WTC11 (cell line): ENCODE measurements around the gene CRELD2.

Experiments
- CREB1 ChIP-seq: sonication (generic); formaldehyde crosslinking; IDR thresholded peaks from 2 replicates; pipeline ENCODE4 v1.8.0; 2023; ENCODE audit warnings: mild to moderate bottlenecking, missing genetic modification reagents
- NR2C2 ChIP-seq: sonication (generic); formaldehyde crosslinking; IDR thresholded peaks from 2 replicates; pipeline ENCODE4 v1.8.0; 2022; ENCODE audit warnings: mild to moderate bottlenecking, missing genetic modification reagents
- NR3C1 ChIP-seq: sonication (generic); formaldehyde crosslinking; conservative IDR thresholded peaks from 2 replicates; pipeline ENCODE4 v1.8.1; 2023; ENCODE audit warnings: low read depth, mild to moderate bottlenecking, missing genetic modification reagents
- SP1 ChIP-seq: sonication (generic); formaldehyde crosslinking; conservative IDR thresholded peaks from 2 replicates; pipeline ENCODE4 v1.8.1; 2022; ENCODE audit warnings: missing genetic modification reagents
- ZNF416 ChIP-seq: fragments of 250-450 bp; sonication (Bioruptor Pico); IDR thresholded peaks from 2 replicates; pipeline ENCODE4 v1.9.0; 2021; ENCODE audit warnings: mild to moderate bottlenecking, inconsistent platforms
- ZNF671 ChIP-seq: fragments of 250-450 bp; sonication (Bioruptor Pico); IDR thresholded peaks from 2 replicates; pipeline ENCODE4 v1.8.0; 2021; ENCODE audit warnings: mild to moderate bottlenecking
- TF ChIP-seq, protein P1 (sequence below): fragments of 200-600 bp; IDR thresholded peaks from 2 replicates; pipeline ENCODE4 v1.8.0; 2022; ENCODE audit warnings: antibody characterized with exemption
- TF ChIP-seq, protein P2 (sequence below): sonication (generic); formaldehyde crosslinking; IDR thresholded peaks from 2 replicates; pipeline ENCODE4 v1.8.0; 2022; ENCODE audit warnings: mild to moderate bottlenecking, missing genetic modification reagents
- TF ChIP-seq, protein P3 (sequence below): sonication (generic); formaldehyde crosslinking; IDR thresholded peaks from 2 replicates; pipeline ENCODE4 v1.8.1; 2023; ENCODE audit warnings: mild to moderate bottlenecking, missing genetic modification reagents, borderline replicate concordance

DNA sequence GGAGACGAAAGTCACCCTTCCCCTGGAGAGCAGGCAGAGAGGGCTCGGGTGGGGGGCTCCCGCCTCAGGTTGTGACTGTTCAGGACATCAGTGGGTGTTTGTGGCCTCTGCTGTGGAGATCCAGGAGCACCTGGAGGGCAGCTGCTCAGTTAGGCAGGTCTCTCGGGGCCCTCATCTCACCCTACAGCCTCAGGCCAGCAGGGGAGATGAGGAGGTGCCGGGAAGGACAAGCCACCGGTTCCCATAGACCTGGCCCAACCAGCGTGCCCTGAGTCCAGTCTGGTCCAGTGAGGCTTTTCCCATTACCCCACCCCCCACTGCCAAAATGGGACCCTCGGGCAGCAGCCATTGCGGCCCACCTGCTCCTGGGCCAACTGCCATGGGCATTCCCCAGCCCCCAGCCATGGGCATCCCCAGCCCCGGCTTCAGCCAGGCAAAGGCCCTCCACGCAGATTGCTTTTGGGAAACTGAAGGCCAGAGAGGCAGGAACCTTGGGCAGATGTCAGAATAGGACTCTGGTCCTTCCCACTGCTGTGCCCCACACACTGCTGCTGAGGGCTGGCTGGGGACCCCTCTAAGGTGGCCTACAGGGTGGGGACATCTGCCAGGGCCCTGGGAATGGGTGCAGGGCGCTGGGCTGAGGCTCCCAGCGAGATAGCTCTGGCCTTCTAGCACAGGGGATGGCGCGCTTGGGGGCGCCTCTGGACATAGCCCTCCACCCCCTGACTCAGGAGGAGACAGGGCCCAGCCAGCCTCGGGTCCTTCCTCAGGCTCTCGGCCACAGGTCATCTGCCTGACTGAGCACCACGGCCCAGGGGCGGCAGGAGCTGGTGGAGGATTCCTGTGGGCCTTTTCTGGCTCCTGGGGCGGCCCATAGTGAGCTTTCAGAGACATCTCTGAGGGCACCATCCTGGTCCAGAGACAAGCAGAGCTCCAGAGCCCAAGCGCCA is 46.9 kb downstream of the CRELD2 start:
- TF ChIP-seq, protein P1, sequence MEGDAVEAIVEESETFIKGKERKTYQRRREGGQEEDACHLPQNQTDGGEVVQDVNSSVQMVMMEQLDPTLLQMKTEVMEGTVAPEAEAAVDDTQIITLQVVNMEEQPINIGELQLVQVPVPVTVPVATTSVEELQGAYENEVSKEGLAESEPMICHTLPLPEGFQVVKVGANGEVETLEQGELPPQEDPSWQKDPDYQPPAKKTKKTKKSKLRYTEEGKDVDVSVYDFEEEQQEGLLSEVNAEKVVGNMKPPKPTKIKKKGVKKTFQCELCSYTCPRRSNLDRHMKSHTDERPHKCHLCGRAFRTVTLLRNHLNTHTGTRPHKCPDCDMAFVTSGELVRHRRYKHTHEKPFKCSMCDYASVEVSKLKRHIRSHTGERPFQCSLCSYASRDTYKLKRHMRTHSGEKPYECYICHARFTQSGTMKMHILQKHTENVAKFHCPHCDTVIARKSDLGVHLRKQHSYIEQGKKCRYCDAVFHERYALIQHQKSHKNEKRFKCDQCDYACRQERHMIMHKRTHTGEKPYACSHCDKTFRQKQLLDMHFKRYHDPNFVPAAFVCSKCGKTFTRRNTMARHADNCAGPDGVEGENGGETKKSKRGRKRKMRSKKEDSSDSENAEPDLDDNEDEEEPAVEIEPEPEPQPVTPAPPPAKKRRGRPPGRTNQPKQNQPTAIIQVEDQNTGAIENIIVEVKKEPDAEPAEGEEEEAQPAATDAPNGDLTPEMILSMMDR: no peak
- TF ChIP-seq CREB1 (CRISPR knock-in tag) (no peak), SP1 (CRISPR knock-in tag) (no peak), NR2C2 (no peak), NR3C1 (CRISPR knock-in tag) (no peak), ZNF671 (no peak), ZNF416 (CRISPR knock-in tag) (no peak)
- TF ChIP-seq, protein P2, sequence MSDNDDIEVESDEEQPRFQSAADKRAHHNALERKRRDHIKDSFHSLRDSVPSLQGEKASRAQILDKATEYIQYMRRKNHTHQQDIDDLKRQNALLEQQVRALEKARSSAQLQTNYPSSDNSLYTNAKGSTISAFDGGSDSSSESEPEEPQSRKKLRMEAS (CRISPR knock-in tag): no peak
- TF ChIP-seq, protein P3, sequence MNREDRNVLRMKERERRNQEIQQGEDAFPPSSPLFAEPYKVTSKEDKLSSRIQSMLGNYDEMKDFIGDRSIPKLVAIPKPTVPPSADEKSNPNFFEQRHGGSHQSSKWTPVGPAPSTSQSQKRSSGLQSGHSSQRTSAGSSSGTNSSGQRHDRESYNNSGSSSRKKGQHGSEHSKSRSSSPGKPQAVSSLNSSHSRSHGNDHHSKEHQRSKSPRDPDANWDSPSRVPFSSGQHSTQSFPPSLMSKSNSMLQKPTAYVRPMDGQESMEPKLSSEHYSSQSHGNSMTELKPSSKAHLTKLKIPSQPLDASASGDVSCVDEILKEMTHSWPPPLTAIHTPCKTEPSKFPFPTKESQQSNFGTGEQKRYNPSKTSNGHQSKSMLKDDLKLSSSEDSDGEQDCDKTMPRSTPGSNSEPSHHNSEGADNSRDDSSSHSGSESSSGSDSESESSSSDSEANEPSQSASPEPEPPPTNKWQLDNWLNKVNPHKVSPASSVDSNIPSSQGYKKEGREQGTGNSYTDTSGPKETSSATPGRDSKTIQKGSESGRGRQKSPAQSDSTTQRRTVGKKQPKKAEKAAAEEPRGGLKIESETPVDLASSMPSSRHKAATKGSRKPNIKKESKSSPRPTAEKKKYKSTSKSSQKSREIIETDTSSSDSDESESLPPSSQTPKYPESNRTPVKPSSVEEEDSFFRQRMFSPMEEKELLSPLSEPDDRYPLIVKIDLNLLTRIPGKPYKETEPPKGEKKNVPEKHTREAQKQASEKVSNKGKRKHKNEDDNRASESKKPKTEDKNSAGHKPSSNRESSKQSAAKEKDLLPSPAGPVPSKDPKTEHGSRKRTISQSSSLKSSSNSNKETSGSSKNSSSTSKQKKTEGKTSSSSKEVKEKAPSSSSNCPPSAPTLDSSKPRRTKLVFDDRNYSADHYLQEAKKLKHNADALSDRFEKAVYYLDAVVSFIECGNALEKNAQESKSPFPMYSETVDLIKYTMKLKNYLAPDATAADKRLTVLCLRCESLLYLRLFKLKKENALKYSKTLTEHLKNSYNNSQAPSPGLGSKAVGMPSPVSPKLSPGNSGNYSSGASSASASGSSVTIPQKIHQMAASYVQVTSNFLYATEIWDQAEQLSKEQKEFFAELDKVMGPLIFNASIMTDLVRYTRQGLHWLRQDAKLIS (CRISPR knock-in tag): no peak
